Esophagus squamous epithelium (tissue), 4 donors: Measurements from ENCODE around the gene INPP5D.

Source experiments
- CTCF ChIP-seq, 6 experiments: fragments of 450-650 bp in 4 of 6; fragments of 200-600 bp in 2 of 6; sonication (generic) in 2 of 6; IDR thresholded peaks; one replicate each; pipeline ENCODE4 v1.5.1; 2016 to 2019; ENCODE audit warnings: antibody characterized with exemption in 6 of 6, mild to moderate bottlenecking in 4 of 6, moderate library complexity in 4 of 6
- POLR2A ChIP-seq, 4 donors: fragments of 450-650 bp; IDR thresholded peaks; one replicate each; pipeline ENCODE4 v1.6.1; 2017; ENCODE audit warnings: antibody characterized with exemption in 4 of 4, mild to moderate bottlenecking in 4 of 4, moderate library complexity in 3 of 4

- TF ChIP-seq CTCF (IDR thresholded peaks at IDR 0.05) (no peak), POLR2A (IDR thresholded peaks at IDR 0.05) (no peak)
These were observed 28.3 kb upstream of the INPP5D start for GRCh38 chr2:233031556-233032500.
